ENCODE measurements around the gene WT1. TPM values are rescaled to one million over a fixed set of nuclear protein-coding genes. Genes with fewer than 3 reads are reported as not detected.

Gene WT1
- total RNA-seq, 1 experiment from 2014 or later, result 4.7 TPM

GRCh38 chr11:32450372-32450771 is 15.0 kb upstream of the WT1 start:
- CTCF ChIA-PET, result no interaction called here
- POLR2A ChIA-PET, result no interaction called here

GRCh38 chr11:32448232-32448631 is 12.9 kb upstream of the WT1 start:
- TF ChIP-seq CTCF (IDR thresholded peaks at IDR 0.05; ENCODE audit: insufficient read depth in 1 of 2, low read depth in 1 of 2, low read length in 1 of 2, severe bottlenecking in 1 of 2, unreplicated experiment in 1 of 2), result peak; percentile 32 to 49
- DNase-seq, result peak in 1 of 2 experiments; percentile 56
- Mint-ChIP-seq H3K27ac (ENCODE audit: unreplicated experiment) (no peak overlapping the region), H3K4me1 (ENCODE audit: low read depth, unreplicated experiment) (peaks cover 7% of the 10 kb centered on the region), H3K4me3 (ENCODE audit: unreplicated experiment) (no peak overlapping the region), H3K36me3 (ENCODE audit: insufficient read depth, unreplicated experiment) (no peaks in the 10 kb centered on the region), H3K9me3 (ENCODE audit: unreplicated experiment) (no peaks in the 10 kb centered on the region), H3K27me3 (ENCODE audit: insufficient read depth, unreplicated experiment) (peaks cover 8% of the 10 kb centered on the region)
- Histone ChIP-seq H3K36me3 (ENCODE audit: control insufficient read depth, insufficient read depth, low read length) (no peaks in the 10 kb centered on the region), H3K27me3 (replicated peaks; ENCODE audit: control insufficient read depth, insufficient read depth, low read length) (no peaks in the 10 kb centered on the region; the same call in 1 of the 2 replicates), H3K9me3 (no peaks in the 10 kb centered on the region), H3K4me3 (ENCODE audit: low read depth, low read length) (no peak overlapping the region), H3K4me1 (peaks cover 4% of the 10 kb centered on the region)
- intact Hi-C loops (cut with micrococcal nuclease; ENCODE audit: unreplicated experiment), result loop anchor here (5.0 kb wide), 2 partner anchors 61 to 136 kb away; no protein-coding TSS in a partner anchor
- no TSS peak for BruUV-seq (replicated peaks)
- CTCF ChIA-PET, result interaction anchor here (0.6 to 0.7 kb wide), 2 partner anchors 156 to 358 kb away, joined by 3 to 4 read pairs; no protein-coding TSS in a partner anchor
- POLR2A ChIA-PET, result no interaction called here

More at GRCh38 chr11:32450372-32450771, 15.0 kb upstream of the WT1 start:
- BruUV-seq (replicated peaks), result no TSS peak
- Histone ChIP-seq H3K36me3 (ENCODE audit: control insufficient read depth, insufficient read depth, low read length) (no peaks in the 10 kb centered on the region), H3K4me1 (peaks cover 4% of the 10 kb centered on the region), H3K4me3 (ENCODE audit: low read depth, low read length) (no peak overlapping the region), H3K27me3 (replicated peaks; ENCODE audit: control insufficient read depth, insufficient read depth, low read length) (no peaks in the 10 kb centered on the region), H3K9me3 (no peaks in the 10 kb centered on the region)
- Mint-ChIP-seq H3K36me3 (ENCODE audit: insufficient read depth, unreplicated experiment) (no peaks in the 10 kb centered on the region), H3K4me1 (ENCODE audit: low read depth, unreplicated experiment) (peaks cover 7% of the 10 kb centered on the region), H3K27ac (ENCODE audit: unreplicated experiment) (no peak overlapping the region), H3K27me3 (ENCODE audit: insufficient read depth, unreplicated experiment) (peaks cover 4% of the 10 kb centered on the region), H3K9me3 (ENCODE audit: unreplicated experiment) (no peaks in the 10 kb centered on the region), H3K4me3 (ENCODE audit: unreplicated experiment) (no peak overlapping the region)
- no peak for TF ChIP-seq CTCF (IDR thresholded peaks at IDR 0.05; ENCODE audit: insufficient read depth in 1 of 2, low read depth in 1 of 2, low read length in 1 of 2, severe bottlenecking in 1 of 2, unreplicated experiment in 1 of 2)
- intact Hi-C loops (cut with micrococcal nuclease; ENCODE audit: unreplicated experiment), result no loop called here
- DNase-seq, result no peak

GRCh38 chr11:32447252-32447651 is 11.9 kb upstream of the WT1 start:
- Histone ChIP-seq H3K4me3 (ENCODE audit: low read depth, low read length) (no peak overlapping the region), H3K27me3 (replicated peaks; ENCODE audit: control insufficient read depth, insufficient read depth, low read length) (no peaks in the 10 kb centered on the region; the same call in 1 of the 2 replicates), H3K9me3 (no peaks in the 10 kb centered on the region), H3K4me1 (peaks cover 4% of the 10 kb centered on the region), H3K36me3 (ENCODE audit: control insufficient read depth, insufficient read depth, low read length) (no peaks in the 10 kb centered on the region)
- Mint-ChIP-seq H3K27ac (ENCODE audit: unreplicated experiment) (no peak overlapping the region), H3K4me3 (ENCODE audit: unreplicated experiment) (no peak overlapping the region), H3K9me3 (ENCODE audit: unreplicated experiment) (no peaks in the 10 kb centered on the region), H3K4me1 (ENCODE audit: low read depth, unreplicated experiment) (peaks cover 7% of the 10 kb centered on the region), H3K36me3 (ENCODE audit: insufficient read depth, unreplicated experiment) (no peaks in the 10 kb centered on the region), H3K27me3 (ENCODE audit: insufficient read depth, unreplicated experiment) (peaks cover 8% of the 10 kb centered on the region)
- CTCF ChIA-PET, result interaction anchor here (0.7 kb wide), 1 partner anchor 357 kb away, joined by 3 read pairs; no protein-coding TSS in a partner anchor
- POLR2A ChIA-PET, result no interaction called here
- BruUV-seq (replicated peaks), result no TSS peak
- TF ChIP-seq CTCF (IDR thresholded peaks at IDR 0.05; ENCODE audit: insufficient read depth in 1 of 2, low read depth in 1 of 2, low read length in 1 of 2, severe bottlenecking in 1 of 2, unreplicated experiment in 1 of 2), result no peak
- DNase-seq, result no peak
- intact Hi-C loops (cut with micrococcal nuclease; ENCODE audit: unreplicated experiment), result loop anchor here (5.0 kb wide), 2 partner anchors 60 to 135 kb away; no protein-coding TSS in a partner anchor

Data from Caco-2 (cell line).